ENCODE data around the gene B4GALNT4. TPM values are rescaled to one million over a fixed set of nuclear protein-coding genes. Genes with fewer than 3 reads are reported as not detected.

Gene B4GALNT4
- total RNA-seq, 4 donors from 2014 or later: 2.5 to 12.0 (median 5.7) TPM

DNA sequence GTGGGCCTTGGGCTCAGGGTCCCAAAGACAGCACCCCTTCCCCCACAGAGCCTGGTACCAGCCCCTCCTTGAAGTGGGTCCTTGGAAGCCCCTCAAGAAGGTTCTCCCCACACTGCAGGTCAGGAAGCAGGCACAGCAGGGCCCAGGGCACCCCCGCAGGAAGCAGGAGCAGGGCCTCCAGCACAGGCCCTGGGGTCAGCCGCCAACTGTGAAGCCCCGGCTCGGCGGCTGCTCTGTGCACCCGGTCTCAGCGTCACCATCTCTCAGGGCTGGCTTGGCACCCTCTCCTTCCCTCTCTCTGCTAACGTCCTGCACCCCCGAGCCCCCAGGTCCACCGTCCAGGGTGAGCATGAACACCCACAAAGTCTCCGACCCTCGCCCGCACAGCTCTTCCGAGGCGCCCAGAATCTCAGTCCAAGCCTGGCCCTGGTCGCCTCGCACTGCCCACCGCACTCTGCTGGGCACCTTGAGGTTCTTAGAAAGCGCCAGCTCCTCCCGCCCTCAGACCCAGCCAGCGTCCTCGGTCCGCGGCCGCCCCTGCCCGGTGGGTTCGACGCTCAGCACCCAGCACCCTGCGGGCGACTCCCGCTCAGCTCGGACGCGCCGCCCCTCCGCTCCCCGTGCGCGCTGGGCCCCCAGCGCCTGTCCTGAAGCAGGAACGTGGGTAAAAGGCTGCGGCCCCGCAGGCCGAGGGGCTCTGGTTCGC, 46.9 kb downstream of the B4GALNT4 start:
- H3K27ac ChIP-seq (replicated peaks in 1 of 4): peak overlapping the region; percentile 66 to 79 (median 78)
- H3K4me1 ChIP-seq: peaks cover 9 to 31% (median 26%) of the 10 kb centered on the region in 4 donors
- no peak for DNase-seq (ENCODE audit: extremely low spot score)
- H3K36me3 ChIP-seq: no peaks in the 10 kb centered on the region
- H3K27me3 ChIP-seq: peaks cover 0 to 73% (median 41%) of the 10 kb centered on the region in 4 donors
- intact Hi-C loops (cut with DNase I): no loop called here
- WGBS: 31% methylated on average over 16 of the region's 45 CpGs
- no peaks in the 10 kb centered on the region for H3K9me3 ChIP-seq
- no peak for TF ChIP-seq POLR2A (IDR thresholded peaks at IDR 0.05; ENCODE audit: low read depth)
- peak in 1 of 2 donors; percentile 46 for TF ChIP-seq POLR2AphosphoS5 (IDR thresholded peaks at IDR 0.05)
- peak overlapping the region; percentile 51 to 62 (median 54) for H3K4me3 ChIP-seq

DNA sequence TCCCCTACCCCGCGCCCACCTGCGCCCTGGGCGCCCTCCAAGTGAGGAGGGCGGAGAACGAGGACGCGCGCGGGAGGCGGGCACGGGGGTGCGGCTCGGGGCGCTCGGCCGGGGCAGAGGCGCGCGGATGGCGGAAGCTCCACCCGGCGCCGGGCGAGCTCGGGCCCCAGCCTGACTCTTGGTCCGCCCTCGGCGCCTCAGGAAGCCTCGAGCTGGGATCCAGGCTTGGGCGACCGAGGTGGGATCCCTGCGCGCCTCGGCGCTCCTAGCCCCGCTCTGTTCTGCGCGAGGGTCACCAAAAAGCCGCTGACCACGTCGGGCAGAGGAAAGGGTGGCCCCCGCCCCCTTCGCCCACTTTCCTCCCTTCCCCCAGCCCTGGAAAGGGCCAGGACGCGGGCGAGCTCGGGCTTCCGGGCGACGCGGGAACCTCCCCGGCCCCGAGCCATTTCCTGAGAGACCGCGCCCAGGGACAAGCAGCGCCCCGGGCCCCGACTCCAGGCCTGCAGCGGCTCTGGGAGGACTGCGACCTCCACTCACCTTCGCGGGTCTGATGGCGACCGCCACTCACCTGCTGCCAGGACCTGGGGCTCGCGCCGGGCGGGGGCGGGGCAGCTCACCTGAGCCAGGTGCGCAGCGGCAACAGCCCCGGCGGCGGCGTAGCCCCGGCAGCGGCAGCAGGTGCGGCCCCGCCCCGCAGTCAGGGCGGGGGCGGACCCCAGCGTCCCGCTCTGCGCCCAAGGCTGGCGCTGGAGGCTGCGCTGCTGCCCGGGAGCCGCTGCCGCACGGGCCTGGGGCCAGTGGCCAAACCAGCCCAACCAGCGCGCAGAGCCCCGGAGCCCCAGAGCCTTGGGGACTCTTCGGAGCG, 47.7 kb downstream of the B4GALNT4 start:
- Histone ChIP-seq H3K4me3 (peak overlapping the region; percentile 51 to 62 (median 54)), H3K36me3 (no peaks in the 10 kb centered on the region), H3K9me3 (no peaks in the 10 kb centered on the region), H3K4me1 (peaks cover 9 to 31% (median 26%) of the 10 kb centered on the region in 4 donors), H3K27me3 (peaks cover 0 to 73% (median 41%) of the 10 kb centered on the region in 4 donors), H3K27ac (replicated peaks in 1 of 4) (peak overlapping the region; percentile 66 to 79 (median 78))
- intact Hi-C loops (cut with DNase I): no loop called here
- no peak for DNase-seq (ENCODE audit: extremely low spot score)
- TF ChIP-seq POLR2A (IDR thresholded peaks at IDR 0.05; ENCODE audit: low read depth): no peak
- TF ChIP-seq, protein P1, sequence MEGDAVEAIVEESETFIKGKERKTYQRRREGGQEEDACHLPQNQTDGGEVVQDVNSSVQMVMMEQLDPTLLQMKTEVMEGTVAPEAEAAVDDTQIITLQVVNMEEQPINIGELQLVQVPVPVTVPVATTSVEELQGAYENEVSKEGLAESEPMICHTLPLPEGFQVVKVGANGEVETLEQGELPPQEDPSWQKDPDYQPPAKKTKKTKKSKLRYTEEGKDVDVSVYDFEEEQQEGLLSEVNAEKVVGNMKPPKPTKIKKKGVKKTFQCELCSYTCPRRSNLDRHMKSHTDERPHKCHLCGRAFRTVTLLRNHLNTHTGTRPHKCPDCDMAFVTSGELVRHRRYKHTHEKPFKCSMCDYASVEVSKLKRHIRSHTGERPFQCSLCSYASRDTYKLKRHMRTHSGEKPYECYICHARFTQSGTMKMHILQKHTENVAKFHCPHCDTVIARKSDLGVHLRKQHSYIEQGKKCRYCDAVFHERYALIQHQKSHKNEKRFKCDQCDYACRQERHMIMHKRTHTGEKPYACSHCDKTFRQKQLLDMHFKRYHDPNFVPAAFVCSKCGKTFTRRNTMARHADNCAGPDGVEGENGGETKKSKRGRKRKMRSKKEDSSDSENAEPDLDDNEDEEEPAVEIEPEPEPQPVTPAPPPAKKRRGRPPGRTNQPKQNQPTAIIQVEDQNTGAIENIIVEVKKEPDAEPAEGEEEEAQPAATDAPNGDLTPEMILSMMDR (IDR thresholded peaks at IDR 0.05): no peak
- TF ChIP-seq EP300 (IDR thresholded peaks at IDR 0.05): no peak
- TF ChIP-seq POLR2AphosphoS5 (IDR thresholded peaks at IDR 0.05): no peak
- 0% methylated on average over 1 of the region's 97 CpGs for WGBS

DNA sequence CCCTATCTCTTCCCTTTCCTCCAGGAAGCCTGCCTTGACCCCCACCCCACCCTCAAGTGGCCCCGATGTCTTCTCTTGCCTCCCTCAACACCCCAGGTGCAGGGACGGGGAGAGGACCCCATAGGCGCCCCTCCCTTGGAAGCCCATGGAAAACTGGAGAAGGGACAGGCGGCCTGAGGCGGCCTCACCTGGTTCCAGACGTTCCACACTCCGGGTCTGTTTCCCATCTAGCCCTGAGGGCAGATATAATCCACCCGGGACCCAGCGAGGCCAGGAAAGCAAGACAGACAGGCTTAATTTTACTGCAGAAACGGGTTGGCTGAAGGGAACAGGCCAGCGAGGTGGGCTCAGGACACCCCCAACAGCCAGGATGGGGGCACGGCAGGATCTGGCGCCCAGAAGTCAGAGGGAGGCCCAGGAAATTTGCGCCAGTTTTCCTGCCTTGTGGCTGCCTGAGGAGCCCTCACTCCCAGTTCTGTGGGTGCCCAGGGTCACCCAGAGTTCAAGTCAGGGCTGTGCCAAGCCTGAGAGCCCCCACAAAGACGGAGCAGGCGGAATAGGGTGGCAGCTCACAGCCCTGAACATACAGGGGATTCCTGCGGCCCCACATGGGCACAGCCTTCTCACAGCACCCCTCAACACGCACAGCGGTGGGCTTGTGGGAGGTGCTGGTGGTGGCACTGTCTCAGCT, 48.5 kb downstream of the B4GALNT4 start:
- 52% methylated on average over 16 of the region's 19 CpGs for WGBS
- TF ChIP-seq EP300 (IDR thresholded peaks at IDR 0.05): no peak
- no peak for TF ChIP-seq POLR2A (IDR thresholded peaks at IDR 0.05; ENCODE audit: low read depth)
- TF ChIP-seq, protein P1 (IDR thresholded peaks at IDR 0.05): no peak
- no peak for TF ChIP-seq POLR2AphosphoS5 (IDR thresholded peaks at IDR 0.05)
- Histone ChIP-seq H3K36me3 (no peaks in the 10 kb centered on the region), H3K4me3 (peak overlapping the region; percentile 51 to 62 (median 54)), H3K9me3 (no peaks in the 10 kb centered on the region), H3K4me1 (peaks cover 9 to 31% (median 26%) of the 10 kb centered on the region in 4 donors), H3K27me3 (peaks cover 0 to 80% (median 41%) of the 10 kb centered on the region in 4 donors), H3K27ac (replicated peaks in 1 of 4) (peak overlapping the region in 1 of 4 donors; percentile 79)
- intact Hi-C loops (cut with DNase I): no loop called here
- DNase-seq (ENCODE audit: extremely low spot score): no peak

DNA sequence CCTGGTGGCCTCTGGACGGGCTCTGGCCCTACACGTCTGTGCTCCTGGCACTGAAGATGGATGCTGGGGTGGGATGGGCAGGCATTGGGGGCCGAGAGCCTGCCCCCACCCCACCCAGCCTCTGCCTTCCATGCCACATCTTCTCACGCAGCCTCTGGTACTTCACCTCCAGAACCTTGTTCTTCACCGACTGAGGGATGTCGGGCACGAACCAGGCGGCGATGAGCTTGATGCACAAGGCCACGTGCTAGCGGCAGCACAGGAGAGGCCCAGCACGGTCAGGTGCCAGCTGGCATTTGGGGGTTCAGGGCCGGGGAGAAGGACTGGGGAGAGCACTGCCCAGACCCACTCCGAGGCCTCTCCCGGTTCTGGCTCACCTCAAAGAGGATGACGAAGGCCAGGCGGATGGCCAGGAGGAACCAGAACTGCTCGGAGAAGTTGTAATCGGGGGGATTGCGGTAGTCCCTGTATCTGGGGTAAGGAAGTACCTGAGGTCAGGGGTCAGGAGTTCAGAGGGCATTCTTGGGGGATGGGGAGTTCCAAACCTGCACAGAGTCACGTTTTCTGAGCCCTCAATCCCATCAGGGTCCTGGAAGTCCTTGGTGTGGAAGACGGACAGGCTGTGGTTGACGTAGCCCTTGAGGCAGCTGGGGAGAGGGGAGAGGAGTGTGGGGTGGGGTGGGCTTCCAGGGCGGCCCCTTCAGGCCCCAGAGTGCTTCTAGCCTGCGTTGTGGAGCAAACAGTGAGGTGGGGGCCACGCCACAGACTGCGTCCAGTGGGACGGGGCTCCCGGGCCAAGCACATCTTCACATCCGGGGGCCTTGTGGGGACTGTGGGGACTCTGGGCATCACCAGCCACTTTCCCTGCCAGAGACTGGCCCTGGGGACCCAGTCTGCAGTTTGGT, 49.3 kb downstream of the B4GALNT4 start:
- intact Hi-C loops (cut with DNase I): no loop called here
- Histone ChIP-seq H3K9me3 (no peaks in the 10 kb centered on the region), H3K36me3 (no peaks in the 10 kb centered on the region), H3K4me1 (peaks cover 9 to 31% (median 26%) of the 10 kb centered on the region in 4 donors), H3K27me3 (peaks cover 0 to 88% (median 41%) of the 10 kb centered on the region in 4 donors), H3K27ac (replicated peaks in 1 of 4) (no peak overlapping the region), H3K4me3 (no peak overlapping the region)
- TF ChIP-seq, protein P1 (IDR thresholded peaks at IDR 0.05): no peak
- TF ChIP-seq EP300 (IDR thresholded peaks at IDR 0.05): no peak
- TF ChIP-seq POLR2AphosphoS5 (IDR thresholded peaks at IDR 0.05): no peak
- TF ChIP-seq POLR2A (IDR thresholded peaks at IDR 0.05; ENCODE audit: low read depth): no peak
- WGBS: 89% methylated on average over 30 of the region's 30 CpGs
- no peak for DNase-seq (ENCODE audit: extremely low spot score)

Data from esophagus muscularis mucosa (tissue), 4 donors.